Epithelial cell of esophagus (primary cell): ENCODE results near the gene SYCN.
A peak's percentile ranks its signal among the peaks of the same experiment; 100 is the strongest.

Source experiments
- DNase-seq: peaks from one replicate; pipeline ENCODE4 v3.0.0; 2010; ENCODE audit warnings: low read depth
- H3K4me3 ChIP-seq: 2 replicates; pipeline ENCODE4 v1.5.1; 2011; ENCODE audit warnings: mild to moderate bottlenecking, low read length, control low read depth
- CTCF ChIP-seq: IDR thresholded peaks from 2 replicates; pipeline ENCODE4 v1.5.1; 2011; ENCODE audit warnings: low read depth, mild to moderate bottlenecking, low read length, control low read depth, inconsistent platforms; ENCODE audit not compliant: insufficient read depth; ENCODE audit errors: missing control alignments

SYCN gene

GRCh38 chr19:39197808-39198207 is 6.3 kb downstream of the SYCN start:
- peak; percentile 38 for DNase-seq
- TF ChIP-seq CTCF, result no peak
- H3K4me3 ChIP-seq, result peak overlapping the region; percentile 15

- DNase-seq, result no peak
- H3K4me3 ChIP-seq, result peak within 1 kb of the TSS; percentile 30
- no peak for TF ChIP-seq CTCF
Observed at GRCh38 chr19:39196860-39197562, 7.1 kb downstream of the SYCN start, which contains the start of gene NCCRP1. NCCRP1 (plus strand) TSS chr19:39196964; CDS start chr19:39196983, 19 bp downstream.

GRCh38 chr19:39196320-39196719 is 7.7 kb downstream of the SYCN start:
- no peak for DNase-seq
- no peak overlapping the region for H3K4me3 ChIP-seq
- TF ChIP-seq CTCF, result no peak

GRCh38 chr19:39195755-39196154 is 8.3 kb downstream of the SYCN start:
- H3K4me3 ChIP-seq, result no peak overlapping the region
- TF ChIP-seq CTCF, result no peak
- peak; percentile 45 for DNase-seq

- TF ChIP-seq CTCF, result no peak
- no peak overlapping the region for H3K4me3 ChIP-seq
- no peak for DNase-seq
Observed at GRCh38 chr19:39194832-39195542, 9.1 kb downstream of the SYCN start.

- no peak for TF ChIP-seq CTCF
- DNase-seq, result no peak
- H3K4me3 ChIP-seq, result no peak overlapping the region
Observed at GRCh38 chr19:39193803-39194202, 10.3 kb downstream of the SYCN start.
